Cerebellar nuclear complex (tissue), 1 donor: Measurements from ENCODE around the gene THAP11.
"Not testable (repeated sequence)": the region's sequence is repeated elsewhere in the genome, so short reads cannot be mapped to it uniquely, and the experiment has no call there.

ENCODE experiments used
- DNase-seq, 2 experiments: peaks; one replicate each; lab custom pipeline; 2025; lab: John Stamatoyannopoulos, UW

THAP11 gene

GRCh38 chr16:67862623-67863583, 20.8 kb downstream of the THAP11 start:
- peak; percentile 78 to 79 for DNase-seq

- not testable (repeated sequence) for DNase-seq
Observed at GRCh38 chr16:67864044-67864443, 21.9 kb downstream of the THAP11 start.

DNA sequence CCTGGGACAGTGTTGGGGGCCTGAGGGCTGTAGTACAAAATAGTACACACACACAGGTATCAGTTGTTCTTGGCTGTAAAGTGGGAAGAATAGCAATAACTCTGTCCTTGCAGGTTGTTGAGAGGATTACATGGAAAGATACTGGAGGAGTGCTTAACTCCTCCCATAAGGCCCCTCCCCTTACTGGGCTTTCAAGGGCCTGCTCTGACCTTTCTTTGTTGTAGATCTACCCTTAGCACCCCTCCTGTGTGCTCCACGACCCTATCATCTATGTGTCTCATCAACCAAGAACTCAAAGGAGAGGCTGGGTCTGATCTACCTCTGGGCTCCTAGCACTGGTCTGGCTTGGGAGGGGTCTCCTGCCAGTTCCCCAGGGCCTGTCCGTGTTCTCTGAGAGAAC, 22.5 kb downstream of the THAP11 start:
- no peak for DNase-seq

GRCh38 chr16:67865318-67865717, 23.2 kb downstream of the THAP11 start:
- DNase-seq = no peak

GRCh38 chr16:67868290-67868689, 26.2 kb downstream of the THAP11 start:
- no peak for DNase-seq

- no peak for DNase-seq
Observed at GRCh38 chr16:67869653-67870052, 27.5 kb downstream of the THAP11 start.

- DNase-seq = no peak
Observed at GRCh38 chr16:67871256-67871655, 29.1 kb downstream of the THAP11 start.

DNA sequence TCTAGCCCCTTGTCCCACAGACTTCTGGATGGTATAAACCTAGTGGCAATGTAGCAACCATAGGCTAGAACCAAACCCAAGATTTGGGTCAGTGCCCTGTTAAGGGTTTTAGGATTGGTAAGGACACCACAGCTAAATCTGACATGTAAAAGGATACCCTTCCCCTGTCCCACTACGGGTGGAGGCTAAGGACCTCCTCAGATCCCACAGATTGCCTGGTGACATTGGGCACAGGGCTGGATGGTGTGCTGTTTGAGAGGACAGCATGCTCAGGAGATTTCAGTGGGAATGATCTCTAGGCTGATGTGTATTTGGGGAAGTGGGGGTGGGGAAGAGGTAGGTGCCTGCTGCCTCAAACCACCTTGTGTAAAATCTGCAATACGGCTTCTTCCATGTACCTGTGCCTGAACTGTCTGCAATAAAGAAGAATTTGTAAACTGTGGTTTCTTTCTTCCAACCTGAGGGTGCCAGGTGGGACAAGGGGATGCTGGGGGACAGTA, 30.1 kb downstream of the THAP11 start:
- DNase-seq = no peak

DNA sequence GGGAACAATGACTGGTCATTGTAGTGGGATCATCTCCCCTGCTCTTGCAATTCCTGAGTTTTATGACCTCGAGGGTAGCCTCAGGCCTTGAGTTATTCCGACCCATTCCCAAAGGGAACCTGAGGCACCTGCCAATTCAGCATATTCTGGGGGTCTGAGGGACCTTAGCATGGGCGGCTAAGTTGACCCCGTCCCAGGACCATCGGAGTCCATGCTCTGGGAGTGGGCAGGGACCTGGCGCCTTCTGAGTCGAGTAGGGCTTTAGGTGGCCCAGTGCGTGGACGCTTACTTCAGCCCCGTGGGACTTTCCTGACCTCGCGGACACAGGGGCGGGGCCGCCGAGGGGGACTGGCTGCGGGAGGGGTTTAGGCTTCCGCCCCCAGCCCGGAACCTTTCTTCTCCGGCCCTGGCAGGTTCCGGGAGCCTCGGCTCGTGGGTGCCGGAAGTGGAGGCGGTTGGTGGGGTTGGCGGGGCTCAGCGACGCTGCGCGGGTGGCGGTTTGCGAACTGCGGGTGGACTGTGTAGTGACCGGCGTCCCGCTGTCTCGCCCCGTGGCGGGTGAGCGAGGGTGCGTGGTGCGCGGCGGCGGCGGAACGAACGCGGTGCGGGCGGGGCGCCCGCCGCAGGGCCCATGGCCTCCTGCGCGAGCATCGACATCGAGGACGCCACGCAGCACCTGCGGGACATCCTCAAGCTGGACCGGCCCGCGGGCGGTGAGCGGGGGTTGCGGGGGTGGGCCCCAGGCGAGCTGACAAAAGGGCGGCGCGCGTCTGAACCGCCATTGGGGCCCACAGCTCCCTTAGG, 30.7 kb downstream of the THAP11 start, which contains the start of gene EDC4:
TSS of gene EDC4 (plus strand) at position 422 of the 804 bp plus-strand sequence. CDS start at position 632, 210 bp downstream.
- DNase-seq = no peak

GRCh38 chr16:67873435-67874370, 31.6 kb downstream of the THAP11 start:
- no peak for DNase-seq

- no peak for DNase-seq
Observed at GRCh38 chr16:67874372-67874771, 32.3 kb downstream of the THAP11 start.

DNA sequence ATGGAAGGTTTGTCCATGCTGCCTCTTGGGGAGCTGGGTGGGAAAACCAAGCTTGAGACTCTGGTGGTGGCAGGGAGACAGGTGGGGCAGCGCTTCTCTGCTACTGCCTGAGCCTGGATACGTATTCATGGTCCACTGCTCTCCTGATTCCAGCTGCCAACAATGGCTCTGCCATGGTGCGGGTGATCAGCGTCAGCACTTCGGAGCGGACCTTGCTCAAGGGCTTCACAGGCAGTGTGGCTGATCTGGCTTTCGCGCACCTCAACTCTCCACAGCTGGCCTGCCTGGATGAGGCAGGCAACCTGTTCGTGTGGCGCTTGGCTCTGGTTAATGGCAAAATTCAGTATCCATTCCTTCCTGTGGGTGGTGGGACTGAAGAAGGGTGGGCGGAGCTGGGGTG, 34.9 kb downstream of the THAP11 start:
- DNase-seq = no peak

GRCh38 chr16:67878232-67878631, 36.1 kb downstream of the THAP11 start:
- no peak for DNase-seq

DNA sequence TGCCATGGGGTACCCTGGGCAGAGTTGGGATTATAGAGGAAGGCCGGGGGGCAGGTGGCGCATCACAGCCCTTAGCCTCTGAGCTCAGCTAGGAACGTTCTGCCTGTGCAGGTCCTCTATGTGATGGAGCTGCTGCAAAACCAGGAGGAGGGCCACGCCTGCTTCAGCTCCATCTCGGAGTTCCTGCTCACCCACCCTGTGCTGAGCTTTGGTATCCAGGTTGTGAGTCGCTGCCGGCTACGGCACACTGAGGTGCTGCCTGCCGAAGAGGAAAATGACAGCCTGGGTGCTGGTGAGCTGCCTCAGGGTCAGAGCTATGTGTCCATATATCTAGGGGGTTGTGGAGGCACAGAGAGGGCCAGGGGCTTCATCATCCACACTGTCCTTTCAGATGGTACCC, 36.7 kb downstream of the THAP11 start:
- no peak for DNase-seq

DNA sequence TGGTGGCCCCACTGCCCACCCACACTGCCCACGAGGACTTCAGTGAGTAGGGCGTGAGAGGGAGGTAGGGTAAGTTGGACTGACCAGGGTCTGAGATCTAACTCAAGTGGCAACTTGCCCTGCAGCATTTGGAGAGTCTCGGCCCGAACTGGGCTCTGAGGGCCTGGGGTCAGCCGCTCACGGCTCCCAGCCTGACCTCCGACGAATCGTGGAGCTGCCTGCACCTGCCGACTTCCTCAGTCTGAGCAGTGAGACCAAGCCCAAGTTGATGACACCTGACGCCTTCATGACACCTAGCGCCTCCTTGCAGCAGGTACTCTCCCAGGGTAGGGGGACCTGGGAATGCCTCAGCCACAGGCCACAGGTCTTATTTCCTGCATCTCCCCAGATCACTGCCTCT, 37.3 kb downstream of the THAP11 start:
- no peak for DNase-seq

DNA sequence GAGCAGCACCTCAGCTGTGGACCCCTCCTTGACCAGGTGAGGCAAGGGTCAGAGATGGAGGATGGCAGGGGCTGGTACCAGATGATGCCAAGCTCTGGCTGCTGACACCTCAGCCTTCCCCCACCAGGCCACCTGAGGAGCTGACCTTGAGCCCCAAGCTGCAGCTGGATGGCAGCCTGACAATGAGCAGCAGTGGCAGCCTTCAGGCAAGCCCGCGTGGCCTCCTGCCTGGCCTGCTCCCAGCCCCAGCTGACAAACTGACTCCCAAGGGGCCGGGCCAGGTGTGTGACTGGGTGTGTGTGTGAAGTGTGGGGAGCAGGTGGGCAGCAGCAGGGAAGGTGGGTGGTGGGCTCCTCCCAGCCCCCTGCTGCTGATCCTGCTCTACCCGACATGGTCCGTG, 37.8 kb downstream of the THAP11 start:
- no peak for DNase-seq

GRCh38 chr16:67880584-67880983, 38.5 kb downstream of the THAP11 start:
- DNase-seq = no peak

GRCh38 chr16:67881621-67882161, 39.6 kb downstream of the THAP11 start:
- peak in 1 of 2 experiments; percentile 30 for DNase-seq

DNA sequence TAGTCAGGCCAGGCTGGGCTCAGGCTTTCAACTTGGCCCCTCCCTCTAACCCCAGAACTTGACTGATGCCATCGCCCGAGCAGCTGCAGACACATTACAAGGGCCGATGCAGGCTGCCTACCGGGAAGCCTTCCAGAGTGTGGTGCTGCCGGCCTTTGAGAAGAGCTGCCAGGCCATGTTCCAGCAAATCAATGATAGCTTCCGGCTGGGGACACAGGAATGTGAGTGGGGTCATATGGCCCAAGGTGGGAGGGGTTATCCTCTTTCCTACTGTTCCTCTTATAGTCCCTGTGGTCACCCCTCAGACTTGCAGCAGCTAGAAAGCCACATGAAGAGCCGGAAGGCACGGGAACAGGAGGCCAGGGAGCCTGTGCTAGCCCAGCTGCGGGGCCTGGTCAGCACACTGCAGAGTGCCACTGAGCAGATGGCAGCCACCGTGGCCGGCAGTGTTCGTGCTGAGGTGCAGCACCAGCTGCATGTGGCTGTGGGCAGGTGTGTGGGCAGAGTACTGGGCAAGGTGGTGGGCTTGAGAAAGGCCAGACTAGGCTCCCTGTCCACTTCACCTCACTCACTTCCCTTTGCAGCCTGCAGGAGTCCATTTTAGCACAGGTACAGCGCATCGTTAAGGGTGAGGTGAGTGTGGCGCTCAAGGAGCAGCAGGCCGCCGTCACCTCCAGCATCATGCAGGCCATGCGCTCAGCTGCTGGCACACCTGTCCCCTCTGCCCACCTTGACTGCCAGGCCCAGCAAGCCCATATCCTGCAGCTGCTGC, 40.4 kb downstream of the THAP11 start:
- no peak for DNase-seq

DNA sequence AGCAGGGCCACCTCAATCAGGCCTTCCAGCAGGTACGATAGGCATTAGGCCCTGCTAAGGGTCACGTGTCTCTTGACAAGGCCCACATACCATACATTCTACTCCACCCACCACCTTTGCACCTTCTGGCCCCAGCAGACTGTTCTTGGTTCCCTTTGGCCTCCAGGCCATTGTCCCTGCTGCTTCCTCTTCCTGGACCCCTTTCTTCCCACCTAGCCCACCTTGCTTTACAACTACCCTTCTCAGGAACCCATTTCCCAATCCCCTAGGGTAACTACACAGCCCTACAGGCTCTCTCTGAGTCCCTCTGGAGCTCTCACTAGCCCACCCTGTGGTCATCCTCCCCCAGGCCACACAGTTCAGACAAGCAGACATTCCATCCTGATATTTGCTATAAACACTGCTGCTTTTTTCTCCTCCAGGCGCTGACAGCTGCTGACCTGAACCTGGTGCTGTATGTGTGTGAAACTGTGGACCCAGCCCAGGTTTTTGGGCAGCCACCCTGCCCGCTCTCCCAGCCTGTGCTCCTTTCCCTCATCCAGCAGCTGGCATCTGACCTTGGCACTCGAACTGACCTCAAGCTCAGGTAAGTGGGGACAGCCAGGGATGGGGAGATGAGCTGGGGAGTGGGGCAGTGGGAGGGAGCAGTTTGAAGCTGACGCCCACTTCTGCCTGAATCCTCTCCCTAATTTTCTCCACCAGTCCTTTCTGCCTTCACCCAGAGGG, 41.2 kb downstream of the THAP11 start:
- no peak for DNase-seq
